H1 (cell line): ENCODE results near the gene GMIP. TPM values are rescaled to one million over a fixed set of nuclear protein-coding genes. Genes with fewer than 3 reads are reported as not detected.

Experiments used
- CTCF ChIA-PET: fragments of 300-600 bp; sonication (Branson Sonifier 250); formaldehyde crosslinking; loops from one replicate; lab custom pipeline; 2021; ENCODE audit not compliant: partially characterized antibody; lab: Charles Lee
- POLR2A ChIA-PET: fragments of 300-600 bp; sonication (Branson Sonifier 250); formaldehyde crosslinking; loops from one replicate; lab custom pipeline; 2021; ENCODE audit warnings: inconsistent platforms; ENCODE audit not compliant: partially characterized antibody; lab: Charles Lee
- DNase-seq, 2 experiments: peaks; one replicate each; pipeline versions ENCODE4 v3.0.0 to v3.0.0-alpha.2; 2010 to 2022; ENCODE audit warnings: low spot score in 2 of 2, low read depth in 1 of 2, mixed read lengths in 1 of 2
- FAIRE-seq: peaks from 2 replicates; lab custom pipeline; 2011; peaks lifted over from hg19 to GRCh38; lab: Jason Lieb, UNC
- H2AFZ ChIP-seq: 2 replicates; pipeline ENCODE4 v1.8.1; 2012; ENCODE audit warnings: low read length, inconsistent platforms
- H2AK5ac ChIP-seq: 2 replicates; pipeline ENCODE4 v1.6.1; 2013; ENCODE audit warnings: low read depth, low read length
- H2BK120ac ChIP-seq: replicated peaks from 2 replicates; pipeline ENCODE3; 2013; ENCODE audit warnings: low read depth, low read length, inconsistent platforms
- H2BK12ac ChIP-seq: 2 replicates; pipeline ENCODE4 v1.6.1; 2013; ENCODE audit warnings: low read depth, low read length
- H2BK15ac ChIP-seq: 2 replicates; pipeline ENCODE4 v1.6.1; 2013; ENCODE audit warnings: low read length
- H2BK20ac ChIP-seq: 2 replicates; pipeline ENCODE4 v1.6.1; 2013; ENCODE audit warnings: low read length
- H2BK5ac ChIP-seq: 2 replicates; pipeline ENCODE4 v1.6.1; 2013; ENCODE audit warnings: low read depth, low read length
- H3K14ac ChIP-seq: 2 replicates; pipeline ENCODE4 v1.6.1; 2013; ENCODE audit warnings: inconsistent platforms; ENCODE audit not compliant: insufficient read length
- H3K18ac ChIP-seq: 2 replicates; pipeline ENCODE4 v1.6.1; 2013; ENCODE audit warnings: low read length; ENCODE audit errors: extremely low read depth
- H3K23ac ChIP-seq: 2 replicates; pipeline ENCODE4 v1.6.1; 2013; ENCODE audit warnings: inconsistent platforms; ENCODE audit not compliant: insufficient read length
- H3K23me2 ChIP-seq: 2 replicates; pipeline ENCODE4 v1.6.1; 2013; ENCODE audit warnings: low read depth, low read length
- H3K27ac ChIP-seq: 2 replicates; pipeline ENCODE4 v1.6.1; 2011; ENCODE audit warnings: low read depth, low read length, inconsistent platforms
- H3K27me3 ChIP-seq, 4 experiments: replicated peaks in 1 of 4; 1 replicate in 1 of 4; 2 replicates in 3 of 4; pipeline versions ENCODE4 v1.6.1 to v1.8.1; 2011 to 2013; ENCODE audit warnings: low read length in 3 of 4, mild to moderate bottlenecking in 3 of 4, inconsistent platforms in 2 of 4, mixed read lengths in 2 of 4, moderate library complexity in 1 of 4; ENCODE audit not compliant: control insufficient read depth in 3 of 4, insufficient read depth in 3 of 4; ENCODE audit errors: extremely low read depth in 1 of 4
- H3K36me3 ChIP-seq, 4 experiments: 2 replicates each; pipeline versions ENCODE4 v1.6.1 to v1.8.1; 2011 to 2013; ENCODE audit warnings: mild to moderate bottlenecking in 4 of 4, low read length in 3 of 4, moderate library complexity in 2 of 4, control low read depth in 1 of 4, inconsistent platforms in 1 of 4; ENCODE audit not compliant: insufficient read depth in 4 of 4, control insufficient read depth in 2 of 4
- H3K4ac ChIP-seq: replicated peaks from 2 replicates; pipeline ENCODE3; 2013; ENCODE audit warnings: low read length, low read depth, mixed read lengths, inconsistent platforms; ENCODE audit not compliant: insufficient read length
- H3K4me1 ChIP-seq, 4 experiments: replicated peaks in 1 of 4; 1 replicate in 1 of 4; 2 replicates in 3 of 4; pipeline versions ENCODE4 v1.6.1 to v1.8.1; 2011 to 2013; ENCODE audit warnings: low read length in 3 of 4, inconsistent platforms in 2 of 4, mixed read lengths in 1 of 4; ENCODE audit not compliant: insufficient read depth in 4 of 4, control insufficient read depth in 3 of 4
- H3K4me2 ChIP-seq, 2 experiments: 2 replicates each; pipeline versions ENCODE4 v1.6.1 to v1.8.1; 2011 to 2013; ENCODE audit warnings: low read depth in 2 of 2, low read length in 2 of 2, control low read depth in 1 of 2, inconsistent platforms in 1 of 2, mild to moderate bottlenecking in 1 of 2; ENCODE audit not compliant: insufficient read depth in 1 of 2
- H3K4me3 ChIP-seq, 4 experiments: fragments of 200-600, 300-600 bp in 1 of 4; sonication (generic), shearing (Covaris generic), sonication (Bioruptor Twin) in 1 of 4; 2 replicates each; pipeline versions ENCODE4 v1.5.1 to v1.8.1; 2011 to 2016; ENCODE audit warnings: low read length in 4 of 4, low read depth in 3 of 4, control low read depth in 2 of 4, inconsistent platforms in 2 of 4, mild to moderate bottlenecking in 2 of 4, mixed read lengths in 1 of 4, moderate library complexity in 1 of 4; ENCODE audit not compliant: insufficient read depth in 2 of 4; ENCODE audit errors: extremely low read depth in 1 of 4
- H3K56ac ChIP-seq: replicated peaks from 2 replicates; pipeline ENCODE3; 2013; ENCODE audit warnings: low read depth, mild to moderate bottlenecking, mixed read lengths, low read length, inconsistent platforms; ENCODE audit not compliant: insufficient read length
- H3K79me1 ChIP-seq: 2 replicates; pipeline ENCODE4 v1.6.1; 2013; ENCODE audit warnings: low read depth, low read length, control low read depth
- H3K79me2 ChIP-seq, 2 experiments: 2 replicates each; pipeline versions ENCODE4 v1.6.1 to v1.8.1; 2012 to 2013; ENCODE audit warnings: low read length in 2 of 2, mild to moderate bottlenecking in 2 of 2, inconsistent platforms in 1 of 2; ENCODE audit not compliant: insufficient read depth in 2 of 2, control insufficient read depth in 1 of 2
- H3K9ac ChIP-seq, 4 experiments: replicated peaks in 1 of 4; 1 replicate in 1 of 4; 2 replicates in 3 of 4; pipeline versions ENCODE4 v1.6.1 to v1.8.1; 2011 to 2013; ENCODE audit warnings: low read depth in 3 of 4, low read length in 3 of 4, control low read depth in 2 of 4, mild to moderate bottlenecking in 2 of 4, moderate library complexity in 2 of 4, inconsistent platforms in 1 of 4; ENCODE audit errors: extremely low read depth in 1 of 4
- H3K9me3 ChIP-seq, 2 experiments: 2 replicates each; pipeline versions ENCODE4 v1.6.1 to v1.8.1; 2012 to 2013; ENCODE audit warnings: mild to moderate bottlenecking in 2 of 2, moderate library complexity in 2 of 2, control low read depth in 1 of 2, inconsistent platforms in 1 of 2, low read depth in 1 of 2, low read length in 1 of 2, mixed read lengths in 1 of 2; ENCODE audit not compliant: insufficient read depth in 2 of 2
- H4K20me1 ChIP-seq, 2 experiments: replicated peaks in 1 of 2; 2 replicates each; pipeline versions ENCODE3 to v1.8.1; 2011 to 2013; ENCODE audit warnings: inconsistent platforms in 2 of 2, low read length in 2 of 2, mild to moderate bottlenecking in 1 of 2; ENCODE audit not compliant: insufficient read depth in 2 of 2, control insufficient read depth in 1 of 2
- H4K5ac ChIP-seq: 2 replicates; pipeline ENCODE4 v1.6.1; 2013; ENCODE audit warnings: low read length, low read depth, mixed read lengths, inconsistent platforms; ENCODE audit not compliant: insufficient read length
- H4K8ac ChIP-seq: 2 replicates; pipeline ENCODE4 v1.8.0; 2013; ENCODE audit warnings: mild to moderate bottlenecking, moderate library complexity, low read length, inconsistent platforms; ENCODE audit not compliant: insufficient read depth; ENCODE audit errors: extremely low read depth
- H4K91ac ChIP-seq: replicated peaks from 2 replicates; pipeline ENCODE3; 2013; ENCODE audit warnings: low read length, mixed read lengths, inconsistent platforms; ENCODE audit not compliant: insufficient read length
- BRCA1 ChIP-seq: IDR thresholded peaks from 2 replicates; pipeline ENCODE4 v1.6.1; 2012; ENCODE audit warnings: low read depth, low read length, improper control_type of control experiment
- EGR1 ChIP-seq: IDR thresholded peaks from 2 replicates; pipeline ENCODE4 v1.6.1; 2011; ENCODE audit warnings: low read depth, low read length, borderline replicate concordance
- KDM1A ChIP-seq: fragments of 200-600, 300-600 bp; sonication (generic); IDR thresholded peaks from 2 replicates; pipeline ENCODE4 v1.7.1; 2016; ENCODE audit warnings: mild to moderate bottlenecking, low read length, borderline replicate concordance
- KDM5A ChIP-seq: fragments of 200-600 bp; IDR thresholded peaks from 2 replicates; pipeline ENCODE4 v1.7.1; 2012; ENCODE audit warnings: mild to moderate bottlenecking, low read length, inconsistent platforms, mixed read lengths
- NANOG ChIP-seq: IDR thresholded peaks from 2 replicates; pipeline ENCODE4 v1.6.1; 2011; ENCODE audit warnings: low read length, low read depth, mild to moderate bottlenecking, inconsistent platforms; ENCODE audit not compliant: insufficient read depth, poor library complexity, severe bottlenecking
- SIN3A ChIP-seq, 2 experiments: IDR thresholded peaks in 1 of 2; conservative IDR thresholded peaks in 1 of 2; 2 replicates each; pipeline ENCODE4 v1.6.1; 2011 to 2012; ENCODE audit warnings: low read length in 2 of 2, improper control_type of control experiment in 1 of 2, low read depth in 1 of 2, mild to moderate bottlenecking in 1 of 2
- SIRT6 ChIP-seq: IDR thresholded peaks from one replicate; pipeline ENCODE4 v1.7.1; 2012; ENCODE audit warnings: low read length, inconsistent platforms
- SP2 ChIP-seq: IDR thresholded peaks from 2 replicates; pipeline ENCODE4 v1.6.1; 2012; ENCODE audit warnings: mild to moderate bottlenecking, low read length, inconsistent platforms
- TAF1 ChIP-seq: IDR thresholded peaks from 2 replicates; pipeline ENCODE4 v1.6.1; 2011; ENCODE audit warnings: mild to moderate bottlenecking, low read depth, low read length
- TAF7 ChIP-seq: optimal IDR thresholded peaks from 2 replicates; pipeline ENCODE3; 2011; ENCODE audit warnings: low read depth, mild to moderate bottlenecking, inconsistent platforms, low read length, moderate library complexity, borderline replicate concordance
- YY1 ChIP-seq: IDR thresholded peaks from 2 replicates; pipeline ENCODE4 v1.6.1; 2011; ENCODE audit warnings: low read depth, mild to moderate bottlenecking, low read length
- WGBS, 2 experiments: shearing (Covaris generic) in 1 of 2; methylation state at CpG; one replicate each; pipeline versions ENCODE4 v1.1.6 to v1.1.7; 2013 to 2015; ENCODE audit warnings: low lambda C conversion rate in 2 of 2, mixed read lengths in 2 of 2, inconsistent platforms in 1 of 2, low coverage in 1 of 2, missing lambda C conversion rate in 1 of 2; ENCODE audit not compliant: insufficient replicate concordance in 2 of 2, insufficient coverage in 1 of 2, insufficient read length in 1 of 2; ENCODE audit errors: extremely low coverage in 1 of 2, missing lambda C conversion rate in 1 of 2; 5-methylcytosine and 5-hydroxymethylcytosine counted together
- polyA plus RNA-seq, 7 experiments: library from polyadenylated mRNA; depleted of rRNA in 3 of 7; stranded (reverse) in 5 of 7; unstranded in 2 of 7; fragments of >200 nt in 5 of 7; fragments of 200-250 nt in 2 of 7; gene quantifications; 1 replicate in 5 of 7; 2 replicates in 1 of 7; 4 replicates in 1 of 7; pipeline versions ENCODE4 v1.2.1 to v1.2.3, GENCODE V29; 2011 to 2013; ENCODE audit warnings: missing spikeins in 2 of 7, mixed read lengths in 2 of 7
- total RNA-seq: library from RNA; stranded (reverse); fragmentation: NEBNext Ultra II Directional; extraction: Animal tissue kit (Norgen Biotek cat#: 25700); gene quantifications from 2 replicates; pipeline ENCODE4 v1.2.1, GENCODE V29; 2021
- TF ChIP-seq, protein P1 (sequence below): IDR thresholded peaks from 2 replicates; pipeline ENCODE4 v1.6.1; 2011; ENCODE audit warnings: low read length, improper control_type of control experiment
- TF ChIP-seq, protein P2 (sequence below): IDR thresholded peaks from 2 replicates; pipeline ENCODE4 v1.6.1; 2011; ENCODE audit warnings: low read depth, mild to moderate bottlenecking, low read length; ENCODE audit not compliant: insufficient read depth

The GMIP gene
- total and polyA plus RNA-seq, 2 of the 8 experiments (the other 6 are each of a cell fraction or from before 2014, with no cell fraction given): 5.7 to 18.1 TPM

DNA sequence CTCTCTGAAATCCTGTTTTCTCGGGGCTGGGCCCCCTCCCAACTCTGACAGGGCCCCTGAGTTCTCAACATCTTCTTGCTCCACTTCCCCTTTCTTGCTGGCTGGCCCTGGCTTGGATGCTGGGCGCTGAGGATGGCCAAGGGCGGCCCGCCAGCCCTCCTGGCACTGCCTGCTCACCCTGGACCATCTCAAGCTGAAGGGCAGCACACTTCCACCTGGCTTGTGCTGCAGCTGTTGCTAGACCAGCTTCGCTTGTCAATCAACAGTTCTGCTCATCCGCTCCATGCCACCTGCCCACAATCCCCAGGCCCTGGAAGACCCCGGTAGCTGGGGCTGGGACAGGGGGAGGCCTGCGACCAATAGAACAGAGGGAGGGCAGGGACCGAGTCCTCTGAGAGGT, 6.9 kb upstream of the GMIP start:
- H3K36me3 ChIP-seq: peaks cover 37 to 84% (median 70%) of the 10 kb centered on the region in 4 experiments
- TF ChIP-seq NANOG (no peak), KDM5A (no peak), YY1 (no peak), SP2 (no peak), KDM1A (no peak), EGR1 (no peak), BRCA1 (no peak), SIRT6 (no peak), TAF7 (no peak), TAF1 (no peak), SIN3A (conservative IDR thresholded peaks at IDR 0.05 in 1 of 2, IDR thresholded peaks at IDR 0.05 in 1 of 2; ENCODE audit: low read depth in 1 of 2, low read length in 2 of 2) (no peak)
- TF ChIP-seq, protein P1, sequence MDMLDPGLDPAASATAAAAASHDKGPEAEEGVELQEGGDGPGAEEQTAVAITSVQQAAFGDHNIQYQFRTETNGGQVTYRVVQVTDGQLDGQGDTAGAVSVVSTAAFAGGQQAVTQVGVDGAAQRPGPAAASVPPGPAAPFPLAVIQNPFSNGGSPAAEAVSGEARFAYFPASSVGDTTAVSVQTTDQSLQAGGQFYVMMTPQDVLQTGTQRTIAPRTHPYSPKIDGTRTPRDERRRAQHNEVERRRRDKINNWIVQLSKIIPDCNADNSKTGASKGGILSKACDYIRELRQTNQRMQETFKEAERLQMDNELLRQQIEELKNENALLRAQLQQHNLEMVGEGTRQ: no peak
- TF ChIP-seq, protein P2, sequence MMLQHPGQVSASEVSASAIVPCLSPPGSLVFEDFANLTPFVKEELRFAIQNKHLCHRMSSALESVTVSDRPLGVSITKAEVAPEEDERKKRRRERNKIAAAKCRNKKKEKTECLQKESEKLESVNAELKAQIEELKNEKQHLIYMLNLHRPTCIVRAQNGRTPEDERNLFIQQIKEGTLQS: no peak

More for the DNA sequence above, 6.9 kb upstream of the GMIP start:
- Histone ChIP-seq H4K5ac (no peak overlapping the region), H4K20me1 (peaks cover 7 to 22% of the 10 kb centered on the region in 2 experiments), H4K8ac (peak overlapping the region; percentile 57), H3K4me2 (no peak overlapping the region), H3K4me1 (no peaks in the 10 kb centered on the region), H3K56ac (no peak overlapping the region), H2AFZ (no peak overlapping the region), H3K23me2 (no peaks in the 10 kb centered on the region), H3K9me3 (no peaks in the 10 kb centered on the region), H2BK20ac (no peak overlapping the region), H3K9ac (no peak overlapping the region), H3K79me2 (no peaks in the 10 kb centered on the region), H2BK5ac (no peak overlapping the region), H3K27me3 (no peaks in the 10 kb centered on the region), H3K18ac (no peak overlapping the region), H3K79me1 (0 out of 2 replicates have a peak, but pooled peaks cover 2% of the 10 kb centered on the region), H3K4ac (no peak overlapping the region), H2BK120ac (no peak overlapping the region), H3K14ac (no peak overlapping the region), H3K27ac (no peak overlapping the region), H2BK15ac (no peak overlapping the region), H3K4me3 (no peak overlapping the region), H2BK12ac (no peak overlapping the region), H4K91ac (no peak overlapping the region), H3K23ac (no peak overlapping the region), H2AK5ac (no peak overlapping the region)
- FAIRE-seq (no peak), DNase-seq (no peak)
- 88% methylated on average over 9 of the region's 9 CpGs; no CpG with 5 or more reads in 1 of the 2 experiments for WGBS, 2 experiments
- ChIA-PET CTCF (interaction anchor here (0.5 to 5.7 kb wide), 4 partner anchors 66 to 119 kb away, joined by 3 to 38 read pairs (median 4); no protein-coding TSS in a partner anchor), POLR2A (interaction anchor here (0.9 to 3.8 kb wide), 6 partner anchors 10 to 140 kb away, joined by 4 to 20 read pairs (median 4); partner anchors contain the start of gene ZNF101)
